ENCODE results near the gene MTARC1.

MTARC1 gene

GRCh38 chr1:220806408-220806807, 19.7 kb downstream of the MTARC1 start:
- DNase-seq (ENCODE audit: low read depth in 2 of 2): no peak

- DNase-seq (ENCODE audit: low read depth in 2 of 2): no peak
Measured at GRCh38 chr1:220807726-220808125, 21.0 kb downstream of the MTARC1 start.

- no peak for DNase-seq (ENCODE audit: low read depth in 2 of 2)
Measured at GRCh38 chr1:220808345-220809186, 21.9 kb downstream of the MTARC1 start.

- DNase-seq (ENCODE audit: low read depth in 2 of 2): no peak
Measured at GRCh38 chr1:220809187-220809550, 22.5 kb downstream of the MTARC1 start.

- no peak for DNase-seq (ENCODE audit: low read depth in 2 of 2)
Measured at GRCh38 chr1:220809704-220810103, 23.0 kb downstream of the MTARC1 start.

- peak; percentile 27 to 48 for DNase-seq (ENCODE audit: low read depth in 2 of 2)
Measured at GRCh38 chr1:220810179-220810653, 23.5 kb downstream of the MTARC1 start.

GRCh38 chr1:220810963-220811362, 24.2 kb downstream of the MTARC1 start:
- no peak for DNase-seq (ENCODE audit: low read depth in 2 of 2)

- no peak for DNase-seq (ENCODE audit: low read depth in 2 of 2)
Measured at GRCh38 chr1:220811695-220812094, 25.0 kb downstream of the MTARC1 start.

GRCh38 chr1:220812308-220812707, 25.6 kb downstream of the MTARC1 start:
- DNase-seq (ENCODE audit: low read depth in 2 of 2): no peak

GRCh38 chr1:220813013-220813412, 26.3 kb downstream of the MTARC1 start:
- no peak for DNase-seq (ENCODE audit: low read depth in 2 of 2)

- DNase-seq (ENCODE audit: low read depth in 2 of 2): no peak
Measured at GRCh38 chr1:220815409-220815808, 28.7 kb downstream of the MTARC1 start.

- no peak for DNase-seq (ENCODE audit: low read depth in 2 of 2)
Measured at GRCh38 chr1:220817907-220818306, 31.2 kb downstream of the MTARC1 start.

- DNase-seq (ENCODE audit: low read depth in 2 of 2): no peak
Measured at GRCh38 chr1:220818421-220819173, 31.9 kb downstream of the MTARC1 start.

- no peak for DNase-seq (ENCODE audit: low read depth in 2 of 2)
Measured at GRCh38 chr1:220819467-220820026, 32.8 kb downstream of the MTARC1 start.

- no peak for DNase-seq (ENCODE audit: low read depth in 2 of 2)
Measured at GRCh38 chr1:220824031-220824989, 37.6 kb downstream of the MTARC1 start.

- no peak for DNase-seq (ENCODE audit: low read depth in 2 of 2)
Measured at GRCh38 chr1:220825819-220826551, 39.3 kb downstream of the MTARC1 start.

- DNase-seq (ENCODE audit: low read depth in 2 of 2): no peak
Measured at GRCh38 chr1:220826729-220827128, 40.0 kb downstream of the MTARC1 start.

GRCh38 chr1:220827445-220828178, 40.9 kb downstream of the MTARC1 start:
- DNase-seq (ENCODE audit: low read depth in 2 of 2): no peak

GRCh38 chr1:220828179-220828490, 41.4 kb downstream of the MTARC1 start:
- DNase-seq (ENCODE audit: low read depth in 2 of 2): no peak

GRCh38 chr1:220828950-220829586, 42.4 kb downstream of the MTARC1 start:
- no peak for DNase-seq (ENCODE audit: low read depth in 2 of 2)
